Hepatocyte (in vitro differentiated cells): Measurements from ENCODE around the gene ZC3H7B.

Experiments
- CTCF ChIP-seq: fragments of 200-600 bp; sonication (generic); IDR thresholded peaks from 2 replicates; pipeline ENCODE4 v1.5.1; 2016; ENCODE audit warnings: antibody characterized with exemption, mild to moderate bottlenecking; ENCODE audit not compliant: poor library complexity
- EZH2 ChIP-seq: fragments of 200-600 bp; sonication (generic); IDR thresholded peaks from 2 replicates; pipeline ENCODE4 v1.6.1; 2016; ENCODE audit warnings: antibody characterized with exemption, mild to moderate bottlenecking, borderline replicate concordance
- EZH2phosphoT487 ChIP-seq: fragments of 200-600 bp; sonication (generic); IDR thresholded peaks from one replicate; pipeline ENCODE4 v1.6.1; 2018; ENCODE audit warnings: antibody characterized with exemption, mild to moderate bottlenecking, low read depth, moderate library complexity; ENCODE audit not compliant: unreplicated experiment, severe bottlenecking

GRCh38 chr22:41264408-41264941 is 36.9 kb upstream of the ZC3H7B start:
- TF ChIP-seq EZH2 (no peak), CTCF (no peak), EZH2phosphoT487 (no peak)
